HG03460 (cell line): Measurements from ENCODE around the gene PPIF.
A peak's percentile ranks its signal among the peaks of the same experiment; 100 is the strongest.
"Not testable (repeated sequence)": the region's sequence is repeated elsewhere in the genome, so short reads cannot be mapped to it uniquely, and the experiment has no call there.

ENCODE experiments used
- ATAC-seq: cut with Tn5 transposase; IDR thresholded peaks from one replicate; pipeline ENCODE4 v1.9.1; 2021; ENCODE audit not compliant: unreplicated experiment

The PPIF gene

GRCh38 chr10:79329529-79329928 lies 17.7 kb upstream of the PPIF start:
- ATAC-seq = no peak

DNA sequence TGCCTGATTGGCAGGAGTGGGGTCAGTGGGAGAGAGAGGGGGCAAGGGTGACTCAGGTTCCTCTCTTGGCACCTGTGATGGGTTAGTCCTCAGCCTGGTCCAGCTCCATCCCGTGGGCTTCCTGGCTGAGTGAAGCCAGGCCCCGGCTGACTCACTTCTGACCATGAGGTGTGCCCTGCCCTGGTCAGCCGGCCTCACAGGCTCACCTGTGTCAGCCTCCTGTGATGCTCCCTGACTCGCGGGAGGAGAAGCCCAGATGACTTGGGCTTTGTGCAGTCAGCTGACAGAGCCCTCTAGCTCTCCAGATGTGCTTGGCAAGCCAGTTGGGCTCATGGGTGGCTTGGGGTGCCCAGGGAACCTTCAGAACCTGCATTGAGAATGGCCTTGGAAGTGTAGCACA lies 16.0 kb upstream of the PPIF start:
- ATAC-seq = peak; percentile 3

DNA sequence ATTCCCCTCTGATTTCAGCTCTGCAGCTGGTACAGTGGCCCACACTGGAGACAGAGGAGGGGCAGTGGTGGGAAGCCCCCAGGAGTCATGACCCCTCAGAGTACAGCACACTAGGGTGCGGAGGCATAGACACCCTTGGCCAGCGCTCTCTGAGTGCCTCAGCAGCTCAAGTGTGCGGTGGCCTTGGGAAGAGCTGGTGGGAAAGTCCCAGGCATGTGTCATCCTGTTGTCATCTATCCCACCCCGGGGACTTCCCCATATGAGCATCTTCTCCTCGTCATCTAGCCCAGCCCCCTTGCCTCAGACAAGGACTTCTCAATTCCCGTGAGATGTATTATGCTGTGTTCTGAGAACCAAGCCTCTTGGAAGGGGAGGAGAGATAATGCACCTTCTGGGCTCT lies 15.6 kb upstream of the PPIF start:
- ATAC-seq = peak; percentile 76

DNA sequence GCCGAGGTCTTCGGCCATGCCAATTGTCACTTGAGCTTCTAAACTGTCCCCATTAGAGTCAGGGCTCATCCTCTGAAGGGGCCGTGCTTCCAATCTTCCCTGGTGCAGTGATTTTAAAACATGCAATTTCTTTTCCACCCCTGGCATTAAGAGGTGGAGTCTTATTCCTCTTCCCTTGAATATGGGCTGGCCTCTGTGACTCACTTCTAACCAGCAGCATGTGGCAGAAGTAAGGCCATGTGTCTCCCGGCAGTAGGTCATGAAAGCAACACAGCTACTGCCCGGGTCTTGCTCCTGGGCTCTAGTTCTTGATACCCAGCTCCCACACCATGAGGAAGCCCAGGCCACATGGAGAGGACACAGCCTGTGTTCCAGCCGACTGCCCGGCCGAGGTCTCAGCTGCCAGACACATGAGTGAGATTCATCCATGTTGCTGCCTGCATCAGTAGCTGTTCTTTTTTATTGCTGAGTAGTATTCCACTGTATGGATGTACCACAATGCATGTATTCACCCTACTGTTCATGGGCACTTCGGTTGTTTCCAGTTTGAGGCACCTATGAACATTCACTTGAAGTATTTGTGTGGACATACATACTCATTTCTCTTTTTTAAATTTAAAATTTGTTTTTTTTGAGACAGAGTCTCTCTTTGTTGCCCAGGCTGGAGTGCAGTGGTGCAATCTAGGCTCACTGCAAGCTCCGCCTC lies 14.5 kb upstream of the PPIF start:
- ATAC-seq = not testable (repeated sequence)

DNA sequence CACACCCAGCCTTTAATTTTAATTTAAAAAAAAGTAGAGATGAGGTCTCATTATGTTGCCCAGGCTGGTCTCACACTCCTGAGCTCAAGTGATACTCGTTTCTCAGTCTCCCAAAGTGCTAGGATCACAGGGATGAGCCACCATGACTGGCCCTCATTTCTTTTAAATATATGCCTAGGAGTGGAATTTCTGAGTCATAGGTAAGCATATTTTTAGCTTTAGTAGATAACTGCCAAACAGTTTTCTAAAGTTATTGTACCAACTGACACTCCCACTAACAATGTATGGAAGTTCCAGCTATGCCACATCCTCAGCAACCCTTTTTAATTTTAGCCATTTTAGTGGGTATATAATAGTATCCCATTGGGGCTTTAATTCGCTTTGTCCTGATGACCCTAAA lies 13.8 kb upstream of the PPIF start:
- ATAC-seq = no peak

- ATAC-seq = no peak
These were observed 12.7 kb upstream of the PPIF start for GRCh38 chr10:79334573-79334972.

GRCh38 chr10:79335094-79335469 lies 12.2 kb upstream of the PPIF start:
- ATAC-seq = no peak

DNA sequence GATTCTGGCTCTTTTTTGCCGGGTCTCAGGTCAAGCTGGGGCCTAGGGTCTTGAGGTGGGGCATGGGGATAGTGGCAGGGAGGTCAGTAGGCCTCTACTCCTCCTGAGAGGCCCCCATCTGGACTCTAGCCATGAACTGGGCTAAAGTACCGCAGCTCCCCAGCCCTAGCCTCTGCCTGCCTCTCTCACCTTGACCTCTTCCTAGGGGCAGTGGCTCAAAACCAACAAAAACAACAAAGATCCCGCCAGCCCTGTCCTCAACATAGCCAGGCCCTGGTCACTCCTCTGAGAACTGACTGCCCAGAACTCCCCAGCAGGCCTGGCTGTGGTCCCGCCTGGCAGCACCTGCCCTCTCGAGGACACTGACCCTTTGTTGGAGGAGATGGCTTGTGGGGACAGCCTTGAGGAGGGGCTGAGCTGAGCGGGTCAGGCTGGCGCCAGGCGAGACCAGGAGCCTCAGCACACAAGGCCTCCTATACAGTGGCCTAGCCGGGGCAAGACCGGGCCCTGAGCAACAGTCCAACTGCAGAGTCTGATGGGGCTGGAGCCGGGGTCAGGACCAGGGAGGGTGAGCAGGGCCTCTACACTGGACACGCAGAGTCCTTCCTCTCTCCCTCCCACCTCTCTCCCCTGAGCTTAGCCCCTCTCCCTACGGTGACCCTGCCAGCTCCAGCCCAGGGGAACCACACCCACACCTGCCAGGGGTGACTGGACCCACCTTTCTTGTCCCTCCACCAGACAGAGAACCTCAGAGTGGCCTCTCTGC lies 11.6 kb upstream of the PPIF start:
- ATAC-seq = no peak

DNA sequence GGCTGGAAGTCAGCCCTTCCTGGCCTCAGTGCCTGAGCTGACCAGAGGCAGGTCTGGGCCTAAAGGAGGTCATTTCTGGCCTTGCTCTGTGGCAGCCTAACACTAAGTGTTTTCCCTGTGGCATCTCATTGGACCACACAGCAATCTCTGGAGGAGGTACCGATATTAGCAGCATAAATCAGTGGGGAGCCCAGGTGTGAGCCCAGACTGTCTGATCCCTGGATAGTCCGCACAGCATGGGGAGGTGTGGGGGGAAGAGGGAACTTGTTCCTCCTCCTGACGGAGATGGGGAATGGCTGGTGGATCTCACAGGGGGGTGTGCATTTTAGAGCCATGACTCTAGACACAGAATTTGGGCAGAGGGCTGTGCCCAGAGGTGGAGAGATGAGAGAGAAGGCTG lies 11.0 kb upstream of the PPIF start:
- no peak for ATAC-seq

DNA sequence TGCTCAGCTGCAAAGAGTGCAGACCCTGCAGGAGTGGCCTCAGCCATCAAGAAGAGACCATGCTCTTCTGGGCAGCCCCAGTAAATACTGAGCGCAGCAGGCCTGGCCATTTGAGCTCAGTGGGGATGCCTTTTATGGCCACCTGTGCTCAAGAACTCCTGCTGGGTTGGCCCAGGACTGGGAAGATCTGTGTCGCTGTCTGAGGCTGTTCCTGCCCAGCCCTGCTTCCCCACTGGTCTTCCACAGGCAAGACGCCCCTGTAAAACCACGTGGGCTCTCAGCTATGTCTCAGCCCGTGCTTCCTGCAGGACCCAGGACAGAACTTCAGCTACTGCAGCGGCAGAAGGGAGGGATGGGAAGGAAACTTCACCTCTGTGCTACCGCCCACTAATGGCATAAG lies 10.5 kb upstream of the PPIF start:
- ATAC-seq = no peak

- ATAC-seq = not testable (repeated sequence)
These were observed 9.3 kb upstream of the PPIF start for GRCh38 chr10:79337783-79338469.

DNA sequence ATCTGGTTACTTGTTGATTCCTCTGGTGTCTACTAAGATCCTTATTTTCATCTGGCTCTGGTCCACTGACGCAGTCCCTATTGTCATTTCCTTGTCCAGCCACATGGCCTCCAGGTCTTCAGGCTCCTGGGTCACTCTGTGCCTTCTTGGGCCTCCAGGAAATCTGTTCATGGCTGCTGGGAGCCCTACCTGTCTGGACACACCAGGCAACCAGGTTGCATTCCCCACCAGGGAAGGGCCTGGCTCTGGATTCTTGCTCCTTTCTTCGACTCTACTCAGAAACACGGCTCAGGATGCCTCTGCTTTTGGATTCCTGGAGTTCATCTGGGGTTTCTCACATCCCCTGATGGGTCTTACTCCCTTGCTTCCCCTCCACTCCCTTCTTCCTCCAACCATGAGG lies 8.0 kb upstream of the PPIF start:
- ATAC-seq = no peak

DNA sequence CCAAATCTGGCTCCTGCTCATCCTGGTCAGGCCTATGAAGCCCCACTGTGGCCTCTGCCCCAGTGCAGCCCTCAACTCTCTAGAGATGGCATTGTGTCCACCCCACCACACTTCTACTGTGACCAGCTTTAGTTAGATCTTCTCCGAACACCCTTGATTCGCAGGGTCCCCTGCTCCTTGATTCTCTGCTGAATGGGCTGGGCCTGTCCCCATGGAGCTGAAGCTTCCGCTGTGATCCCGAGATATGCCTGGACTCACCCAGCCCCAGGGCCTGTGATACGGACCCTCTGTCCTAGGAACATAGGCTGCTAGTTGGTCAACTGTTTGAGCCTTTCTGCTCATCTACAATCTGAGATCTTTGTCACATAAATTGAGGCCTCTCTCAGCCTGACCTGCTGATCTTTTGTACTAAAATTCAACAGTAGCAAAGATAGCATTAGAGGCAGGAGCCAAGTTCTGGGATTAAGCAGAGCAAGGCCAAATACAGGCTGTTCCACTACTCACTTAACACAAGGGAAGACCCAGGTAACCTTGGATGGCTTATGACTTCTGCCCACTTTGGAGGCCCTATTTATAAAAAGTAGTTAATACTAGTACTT lies 6.5 kb upstream of the PPIF start:
- no peak for ATAC-seq

DNA sequence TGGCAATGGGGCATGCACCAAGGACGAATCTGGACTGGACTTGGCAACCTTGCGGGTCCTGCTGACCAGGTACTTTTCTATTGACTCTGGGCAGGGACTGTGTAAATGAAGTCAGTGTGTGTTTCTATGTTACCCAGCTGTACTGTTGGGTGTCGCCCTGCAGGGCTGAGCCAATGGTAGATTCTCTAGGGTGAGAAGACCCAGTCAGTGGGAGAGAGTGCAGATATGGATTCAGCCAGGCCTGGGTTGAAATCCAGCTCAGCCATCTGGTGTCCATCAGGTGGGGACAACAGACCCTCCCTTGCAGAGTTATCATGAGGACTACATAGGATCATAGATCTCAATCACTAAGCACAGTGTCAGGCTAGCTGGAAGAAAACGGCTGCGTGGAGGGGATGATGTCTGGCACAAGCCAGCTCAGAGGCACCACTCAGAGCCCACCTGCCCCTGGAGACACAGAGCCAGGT lies 4.9 kb upstream of the PPIF start:
- no peak for ATAC-seq

GRCh38 chr10:79342811-79343561 lies 4.3 kb upstream of the PPIF start:
- ATAC-seq = no peak

- no peak for ATAC-seq
These were observed 2.6 kb upstream of the PPIF start for GRCh38 chr10:79344502-79345195.

GRCh38 chr10:79345241-79346011 lies 1.8 kb upstream of the PPIF start:
- ATAC-seq = no peak

DNA sequence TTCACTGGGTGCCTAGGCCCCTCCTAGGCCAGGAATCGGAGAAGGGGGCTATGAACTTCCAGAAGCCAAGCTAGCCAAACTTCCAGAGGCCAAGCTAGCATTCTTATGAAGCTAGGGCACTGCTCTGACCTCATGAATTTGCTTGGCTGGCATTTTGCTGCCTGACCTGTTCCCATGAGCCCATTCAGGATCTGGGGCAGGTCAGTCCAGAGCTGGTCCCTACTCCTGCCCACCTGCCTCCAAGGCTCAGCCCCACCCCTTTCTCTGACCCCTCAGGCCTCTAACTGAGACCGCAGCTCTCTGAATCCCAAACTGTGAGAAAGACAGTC lies 1.3 kb upstream of the PPIF start:
- ATAC-seq = no peak

DNA sequence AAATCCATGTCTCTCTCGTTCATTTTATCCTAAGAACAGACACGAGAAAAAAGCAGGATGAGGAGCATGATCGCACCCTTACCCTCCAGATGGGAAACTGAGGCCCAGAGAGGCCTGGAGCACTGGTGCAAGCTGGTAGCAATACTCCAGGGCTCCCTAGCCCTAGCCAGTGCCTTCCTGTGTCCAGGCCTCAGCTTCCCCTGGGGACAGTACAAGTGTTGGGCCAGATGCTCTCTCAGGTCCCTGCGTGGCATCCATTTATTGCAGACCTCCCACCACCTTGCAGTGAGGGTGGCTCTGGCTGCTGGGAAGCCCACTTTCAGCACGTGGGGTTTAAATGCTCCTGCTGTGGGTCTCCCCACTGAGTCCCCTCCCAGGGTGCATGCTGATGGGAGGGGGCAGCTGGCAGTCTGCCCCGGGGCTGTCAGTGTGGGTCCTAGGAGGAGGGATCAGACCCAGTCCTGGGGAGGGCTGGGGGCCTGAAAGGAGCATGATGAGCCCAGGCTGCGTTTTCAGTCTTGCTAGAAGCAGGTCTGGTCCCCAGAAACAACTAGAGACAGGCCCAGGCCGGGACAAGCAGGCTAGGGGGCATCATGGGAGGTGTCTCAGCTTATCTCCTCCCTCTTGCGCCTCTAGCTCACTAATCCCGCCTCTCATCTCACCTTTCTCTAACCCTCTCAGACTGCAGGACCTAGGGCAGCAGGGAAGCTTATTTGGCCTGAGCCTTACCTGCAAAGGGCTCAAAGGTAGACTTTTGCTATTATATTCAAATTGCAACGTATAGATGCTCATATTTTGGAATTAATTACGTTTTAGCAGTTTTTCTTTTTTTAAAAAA lies 662 bp upstream of the PPIF start:
- no peak for ATAC-seq
